ENCODE measurements around the gene COL6A1.

COL6A1 gene

GRCh38 chr21:46023555-46023954, 42.0 kb downstream of the COL6A1 start:
- peak in 1 of 2 donors; percentile 57 for DNase-seq (ENCODE audit: low read depth in 2 of 2)
- no peak for TF ChIP-seq CTCF (IDR thresholded peaks at IDR 0.05; ENCODE audit: low read depth, low read length)
- H3K4me3 ChIP-seq (replicated peaks in 1 of 2; ENCODE audit: low read depth in 2 of 2, low read length in 2 of 2): no peak overlapping the region

GRCh38 chr21:46024141-46024540, 42.6 kb downstream of the COL6A1 start:
- no peak for DNase-seq (ENCODE audit: low read depth in 2 of 2)
- TF ChIP-seq CTCF (IDR thresholded peaks at IDR 0.05; ENCODE audit: low read depth, low read length): no peak
- no peak overlapping the region for H3K4me3 ChIP-seq (replicated peaks in 1 of 2; ENCODE audit: low read depth in 2 of 2, low read length in 2 of 2)

- DNase-seq (ENCODE audit: low read depth in 2 of 2): peak; percentile 68 to 84
- no peak for TF ChIP-seq CTCF (IDR thresholded peaks at IDR 0.05; ENCODE audit: low read depth, low read length)
- no peak overlapping the region for H3K4me3 ChIP-seq (replicated peaks in 1 of 2; ENCODE audit: low read depth in 2 of 2, low read length in 2 of 2)
Measured at GRCh38 chr21:46025113-46025770, 43.7 kb downstream of the COL6A1 start.

GRCh38 chr21:46027851-46028493, 46.4 kb downstream of the COL6A1 start:
- DNase-seq (ENCODE audit: low read depth in 2 of 2): peak in 1 of 2 donors; percentile 85
- no peak overlapping the region for H3K4me3 ChIP-seq (replicated peaks in 1 of 2; ENCODE audit: low read depth in 2 of 2, low read length in 2 of 2)
- TF ChIP-seq CTCF (IDR thresholded peaks at IDR 0.05; ENCODE audit: low read depth, low read length): no peak

GRCh38 chr21:46028573-46029091, 47.1 kb downstream of the COL6A1 start:
- peak in 1 of 2 donors; percentile 35 for DNase-seq (ENCODE audit: low read depth in 2 of 2)
- no peak overlapping the region for H3K4me3 ChIP-seq (replicated peaks in 1 of 2; ENCODE audit: low read depth in 2 of 2, low read length in 2 of 2)
- TF ChIP-seq CTCF (IDR thresholded peaks at IDR 0.05; ENCODE audit: low read depth, low read length): no peak

- DNase-seq (ENCODE audit: low read depth in 2 of 2): peak in 1 of 2 donors; percentile 47
- H3K4me3 ChIP-seq (replicated peaks in 1 of 2; ENCODE audit: low read depth in 2 of 2, low read length in 2 of 2): no peak overlapping the region
- no peak for TF ChIP-seq CTCF (IDR thresholded peaks at IDR 0.05; ENCODE audit: low read depth, low read length)
Measured at GRCh38 chr21:46029186-46029924, 47.8 kb downstream of the COL6A1 start.

Measured in cardiac fibroblast (primary cell).